ENCODE measurements around the gene HOXC11.

HOXC11 gene

DNA sequence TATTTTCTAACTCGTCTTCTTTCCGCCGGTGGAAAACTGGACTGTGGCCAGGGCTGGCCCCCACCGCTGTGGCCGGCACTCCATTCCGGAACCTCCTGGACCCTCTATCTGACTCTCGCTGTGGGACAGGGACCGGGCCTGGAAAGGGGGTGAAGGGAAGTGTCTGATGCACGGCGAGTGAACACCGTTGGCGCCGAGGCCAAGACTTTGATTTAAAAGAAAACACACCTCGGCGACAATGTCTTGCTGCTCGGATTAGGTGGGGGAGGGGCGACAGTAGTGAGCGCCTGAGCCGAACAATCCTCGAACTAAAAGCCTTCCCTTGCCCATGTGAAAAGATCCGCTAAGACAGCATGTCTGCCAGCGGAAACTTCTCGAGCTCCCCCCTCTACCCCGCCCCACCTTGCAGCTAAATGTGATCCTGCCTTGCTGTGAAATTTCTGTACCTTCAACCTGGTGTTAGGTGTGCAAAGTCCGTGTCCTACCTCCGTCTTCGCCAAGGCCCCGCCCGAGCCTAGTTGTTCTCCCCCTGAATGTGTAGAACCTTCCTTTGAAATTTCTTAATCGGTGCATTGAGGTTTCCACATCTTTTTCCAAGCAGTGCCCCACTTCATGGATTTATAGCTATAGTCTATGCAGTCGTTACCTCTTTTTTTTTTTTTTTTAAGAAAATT is 2.7 kb downstream of the HOXC11 start:
- DNase-seq = no peak

- no peak for DNase-seq
Observed at GRCh38 chr12:53976172-53976822, 3.4 kb downstream of the HOXC11 start.

DNA sequence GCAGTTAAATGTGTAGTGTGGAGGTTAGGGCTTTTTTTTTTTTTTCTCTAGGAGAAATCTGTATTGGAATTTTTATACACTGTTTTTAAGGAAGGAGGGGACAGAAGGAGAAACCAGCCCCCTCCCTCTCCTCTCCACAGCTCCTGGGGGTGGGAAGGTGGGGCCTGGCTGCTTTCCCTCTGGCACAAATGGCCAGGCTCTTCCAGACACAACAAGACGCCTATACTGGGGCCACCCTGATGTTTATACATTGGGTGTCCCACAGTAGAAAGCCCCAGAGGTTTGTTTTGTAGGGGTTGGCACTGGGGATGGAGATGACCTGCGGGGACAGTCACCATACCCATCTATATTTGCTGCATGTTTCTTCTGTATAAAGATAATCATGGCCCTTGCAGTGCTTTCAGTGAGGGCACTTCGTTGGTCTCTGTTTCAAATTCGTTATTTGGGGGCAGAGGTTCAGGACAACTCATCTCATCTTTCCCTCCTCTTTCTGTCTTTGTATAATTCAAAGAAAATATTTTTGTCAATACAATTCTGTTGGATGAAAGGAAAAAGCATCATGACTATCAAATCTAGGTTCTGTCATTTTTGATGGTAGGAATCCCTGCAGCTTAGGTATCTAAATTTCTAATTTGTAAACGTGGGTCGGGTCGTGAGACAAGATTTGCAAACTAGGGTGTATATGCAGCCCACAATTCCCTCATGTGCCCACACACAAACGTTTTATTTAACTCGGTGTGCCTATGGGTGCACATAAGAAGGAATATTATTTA is 4.1 kb downstream of the HOXC11 start:
- no peak for DNase-seq

GRCh38 chr12:53977596-53978445 is 4.9 kb downstream of the HOXC11 start:
- no peak for DNase-seq

DNA sequence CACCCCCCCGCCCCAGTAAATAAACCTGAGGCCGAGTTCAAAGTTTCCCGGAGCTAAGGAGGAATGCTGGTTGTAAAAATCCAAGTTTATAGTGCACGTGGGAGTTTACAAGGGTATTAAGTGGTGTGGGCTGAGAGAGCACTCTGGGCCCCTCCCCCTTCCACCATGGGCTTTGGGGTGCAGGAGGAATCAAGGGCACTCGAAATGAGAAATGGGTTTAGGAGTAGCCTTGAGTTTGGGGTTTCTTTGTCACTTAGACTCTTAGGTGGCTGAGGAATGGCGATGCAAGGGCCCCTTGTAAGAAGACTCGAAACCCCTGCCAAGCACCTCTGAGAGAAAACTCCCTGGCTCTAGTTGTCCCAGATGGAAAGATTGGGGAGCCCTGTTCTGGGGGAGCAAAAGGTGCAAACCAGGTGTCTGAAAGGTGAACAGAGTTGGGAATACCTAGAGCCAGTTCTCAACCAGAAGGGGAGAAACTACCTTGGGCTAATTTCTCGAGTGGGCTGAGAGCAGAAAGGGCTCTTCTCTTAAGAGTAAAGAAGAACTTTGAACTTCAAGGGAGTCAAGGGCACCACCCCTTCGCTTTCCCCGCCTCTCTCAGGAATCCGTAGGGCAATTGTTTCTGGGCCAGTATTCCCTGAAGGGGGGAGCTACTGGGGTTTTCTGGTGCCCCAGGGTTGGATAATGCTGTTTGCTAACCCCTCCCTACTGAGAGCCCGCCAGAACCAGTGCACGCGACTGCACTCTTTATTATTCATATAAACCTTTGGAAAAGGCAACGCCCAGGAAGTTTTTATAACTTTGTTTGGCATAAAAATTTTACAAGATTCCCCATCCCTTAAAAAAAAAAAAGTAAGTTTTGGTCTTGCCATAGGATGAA is 5.8 kb downstream of the HOXC11 start:
- DNase-seq = no peak

DNA sequence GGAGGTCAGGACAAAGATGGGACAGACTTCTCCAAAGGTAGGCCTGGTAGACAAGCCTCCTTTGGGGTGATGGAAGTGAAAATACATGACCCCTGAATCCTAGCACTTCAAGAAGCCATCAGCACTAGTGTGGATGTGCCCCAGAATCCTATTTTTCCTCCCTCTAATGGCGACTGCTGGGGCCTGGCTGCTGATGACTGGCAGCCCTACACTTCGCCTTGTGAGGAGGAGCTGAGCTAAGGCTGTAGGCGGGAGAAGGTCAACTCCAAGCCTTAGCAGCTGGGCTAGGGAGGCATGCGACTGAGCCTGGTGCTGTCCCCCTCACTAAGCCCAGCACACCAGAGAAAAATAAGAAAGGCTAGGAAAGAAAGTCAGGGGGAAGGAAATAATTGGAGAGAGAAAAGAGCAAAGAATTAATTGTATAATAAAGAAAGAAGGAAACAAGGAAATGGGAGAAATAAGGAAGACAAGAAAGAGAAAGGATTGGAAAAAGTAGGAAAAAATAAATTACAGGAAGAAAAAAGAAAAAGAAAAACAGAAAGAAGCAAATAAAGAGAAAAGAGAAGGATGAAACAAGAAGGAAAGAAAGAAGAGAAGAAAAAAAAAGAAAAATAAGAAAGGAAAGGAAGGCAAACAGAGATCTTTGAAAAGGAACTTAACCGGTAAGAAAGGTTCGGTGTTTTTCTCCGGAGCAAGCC is 7.3 kb downstream of the HOXC11 start:
- DNase-seq = no peak

DNA sequence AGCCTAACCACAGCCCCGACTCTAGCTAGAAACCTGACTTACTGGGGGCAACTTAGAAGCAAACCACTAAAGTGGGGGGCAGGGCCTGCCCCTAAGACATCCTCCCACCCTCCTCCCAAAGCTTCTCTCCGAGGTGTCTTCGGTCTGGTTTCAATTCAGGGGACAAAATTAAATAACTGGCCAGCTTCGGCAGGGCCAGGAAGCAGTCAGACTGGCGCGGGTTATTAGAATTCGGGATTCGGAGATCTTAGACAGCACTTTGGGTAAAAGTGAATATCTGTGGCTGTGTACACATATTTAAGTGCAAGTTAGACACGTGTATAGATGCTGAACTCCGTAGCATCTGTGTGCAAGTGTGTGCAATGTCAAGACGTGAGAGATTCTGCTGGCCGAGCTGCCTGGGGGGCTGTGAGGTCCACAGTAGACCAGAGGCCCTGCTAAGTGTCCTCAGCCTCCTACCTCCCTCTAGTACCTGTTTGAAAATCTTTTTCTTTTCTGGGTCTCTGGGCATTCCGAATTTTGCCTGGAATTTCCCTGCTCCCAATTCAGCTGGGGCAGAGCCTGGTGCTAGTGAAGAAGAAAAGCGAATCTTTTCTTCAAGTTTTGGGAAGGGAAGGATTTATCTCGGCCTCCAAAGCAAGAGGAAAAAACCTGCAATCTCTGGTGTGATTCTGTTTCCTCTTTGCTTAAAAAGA is 8.0 kb downstream of the HOXC11 start:
- no peak for DNase-seq

DNA sequence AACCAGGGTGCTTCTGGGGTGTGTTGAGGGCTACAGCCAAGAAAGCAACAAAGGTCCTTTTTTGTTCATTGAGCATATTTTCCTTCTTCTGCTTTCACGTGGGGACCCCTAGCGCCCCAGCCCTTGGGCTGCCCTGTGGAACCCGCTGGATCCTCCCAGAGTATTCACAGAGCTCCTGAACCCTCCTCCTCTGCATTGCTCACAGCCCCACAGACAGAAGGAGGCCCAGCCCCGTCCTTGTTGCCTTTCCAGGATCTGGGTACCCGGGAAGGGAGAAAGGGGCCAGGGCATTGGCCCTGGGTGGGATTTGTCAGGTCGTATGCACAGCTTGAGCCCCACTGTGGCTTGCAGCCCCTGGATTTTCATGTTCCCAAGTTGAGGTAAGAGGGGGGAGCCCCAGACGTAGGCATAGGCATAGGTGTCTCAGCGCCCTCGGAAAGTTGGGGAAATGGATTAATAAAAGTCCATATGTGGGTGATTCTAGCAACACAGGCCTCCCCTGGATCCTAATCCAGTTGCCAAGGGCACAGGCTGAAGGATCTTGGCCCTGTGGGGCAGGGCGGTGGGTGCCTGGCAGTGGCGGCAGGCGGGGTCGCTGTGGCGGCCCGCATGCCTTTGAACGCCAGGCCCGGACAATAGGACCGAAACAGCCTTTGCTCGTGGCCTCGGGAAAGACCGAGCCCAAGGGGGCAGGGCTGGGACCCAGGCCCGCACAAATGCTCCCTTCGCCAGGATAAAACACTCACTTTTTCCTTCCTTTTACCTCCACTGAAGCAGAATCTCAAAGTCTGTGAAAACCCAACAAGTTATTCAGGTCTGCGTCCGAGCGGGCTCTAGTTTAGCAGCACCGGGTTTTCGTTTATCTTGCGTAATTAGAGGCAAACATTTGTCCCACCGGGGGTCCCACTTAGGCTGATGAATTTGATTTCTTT is 9.0 kb downstream of the HOXC11 start:
- DNase-seq = no peak

GRCh38 chr12:53982648-53983567 is 10.0 kb downstream of the HOXC11 start:
- DNase-seq = no peak

GRCh38 chr12:53983568-53983949 is 10.6 kb downstream of the HOXC11 start:
- no peak for DNase-seq

GRCh38 chr12:53983950-53984572 is 11.1 kb downstream of the HOXC11 start:
- DNase-seq = no peak

DNA sequence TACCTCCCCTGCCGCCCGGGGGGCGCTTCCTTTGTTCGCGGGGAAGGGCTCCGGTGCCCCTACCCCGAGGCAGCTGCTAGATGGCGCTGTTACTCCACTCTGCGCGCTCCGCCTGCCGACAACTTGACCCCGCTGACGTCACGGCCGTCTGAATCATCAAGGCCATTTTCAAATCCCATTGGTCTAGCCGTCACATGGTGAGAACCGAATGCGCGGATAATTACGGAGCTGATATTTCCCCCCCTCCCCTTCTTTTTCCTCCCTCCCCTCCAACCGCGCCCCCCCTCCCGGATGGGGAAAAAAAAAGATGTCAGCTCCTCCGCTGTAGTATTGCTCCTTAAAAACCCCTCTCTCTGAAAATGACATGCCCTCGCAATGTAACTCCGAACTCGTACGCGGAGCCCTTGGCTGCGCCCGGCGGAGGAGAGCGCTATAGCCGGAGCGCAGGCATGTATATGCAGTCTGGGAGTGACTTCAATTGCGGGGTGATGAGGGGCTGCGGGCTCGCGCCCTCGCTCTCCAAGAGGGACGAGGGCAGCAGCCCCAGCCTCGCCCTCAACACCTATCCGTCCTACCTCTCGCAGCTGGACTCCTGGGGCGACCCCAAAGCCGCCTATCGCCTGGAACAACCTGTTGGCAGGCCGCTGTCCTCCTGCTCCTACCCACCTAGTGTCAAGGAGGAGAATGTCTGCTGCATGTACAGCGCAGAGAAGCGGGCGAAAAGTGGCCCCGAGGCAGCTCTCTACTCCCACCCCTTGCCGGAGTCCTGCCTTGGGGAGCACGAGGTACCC is 12.2 kb downstream of the HOXC11 start, which contains the start of gene HOXC10:
Gene HOXC10, plus strand, starts transcription at position 246 of the 791 bp plus-strand sequence. Its CDS starts 114 bp downstream, at position 360.
- peak; percentile 83 to 91 for DNase-seq

DNA sequence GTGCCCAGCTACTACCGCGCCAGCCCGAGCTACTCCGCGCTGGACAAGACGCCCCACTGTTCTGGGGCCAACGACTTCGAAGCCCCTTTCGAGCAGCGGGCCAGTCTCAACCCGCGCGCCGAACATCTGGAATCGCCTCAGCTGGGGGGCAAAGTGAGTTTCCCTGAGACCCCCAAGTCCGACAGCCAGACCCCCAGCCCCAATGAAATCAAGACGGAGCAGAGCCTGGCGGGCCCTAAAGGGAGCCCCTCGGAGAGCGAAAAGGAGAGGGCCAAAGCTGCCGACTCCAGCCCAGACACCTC is 12.7 kb downstream of the HOXC11 start:
- DNase-seq = no peak

- no peak for DNase-seq
Observed at GRCh38 chr12:53985994-53986685, 13.2 kb downstream of the HOXC11 start.

DNA sequence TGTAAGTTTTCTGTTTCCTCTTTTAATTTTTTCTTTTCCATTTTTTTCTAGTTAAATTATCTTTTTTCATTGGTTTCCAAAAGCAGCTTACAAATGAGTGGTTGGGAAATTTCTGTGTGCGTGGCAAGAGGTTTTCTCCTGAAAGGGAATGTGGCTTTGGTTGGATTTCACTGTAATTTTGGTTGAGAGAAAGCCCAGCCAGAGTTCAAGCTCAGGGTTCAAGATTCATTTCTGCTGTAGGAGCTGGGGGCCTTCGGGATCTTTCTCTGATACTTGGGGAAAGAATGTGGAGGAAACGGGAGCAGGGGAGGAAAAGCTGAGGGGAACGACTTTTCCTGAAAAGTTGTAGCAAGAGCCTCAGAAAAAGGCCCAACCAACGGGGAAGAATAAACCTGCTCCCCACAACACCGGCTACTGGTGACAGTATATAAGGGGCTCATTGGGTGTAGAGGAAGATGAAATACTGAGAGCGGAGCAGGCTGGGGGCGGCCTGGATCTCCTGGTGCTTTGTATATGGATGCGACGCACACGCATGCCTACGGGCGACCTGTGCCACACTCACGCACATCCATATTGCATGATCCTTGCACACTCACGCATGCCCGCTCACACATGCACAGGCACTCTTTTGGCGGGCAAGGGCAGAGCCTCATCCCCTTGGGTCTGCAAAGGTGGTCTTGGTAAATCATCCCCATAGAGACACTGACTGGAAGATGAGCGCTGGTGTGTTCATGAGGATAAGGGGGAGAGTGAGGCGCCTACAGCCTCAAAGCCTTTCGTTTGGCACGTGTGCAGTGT is 14.0 kb downstream of the HOXC11 start:
- DNase-seq = no peak

GRCh38 chr12:53987787-53988230 is 14.9 kb downstream of the HOXC11 start:
- DNase-seq = no peak

Data from SHP77 (cell line).